Measurements from ENCODE around the gene ITGA2B. TPM values are rescaled to one million over a fixed set of nuclear protein-coding genes. Genes with fewer than 3 reads are reported as not detected.

The ITGA2B gene
- total and polyA plus RNA-seq, 4 donors = 0.22 to 23.8 (median 0.31) TPM

DNA sequence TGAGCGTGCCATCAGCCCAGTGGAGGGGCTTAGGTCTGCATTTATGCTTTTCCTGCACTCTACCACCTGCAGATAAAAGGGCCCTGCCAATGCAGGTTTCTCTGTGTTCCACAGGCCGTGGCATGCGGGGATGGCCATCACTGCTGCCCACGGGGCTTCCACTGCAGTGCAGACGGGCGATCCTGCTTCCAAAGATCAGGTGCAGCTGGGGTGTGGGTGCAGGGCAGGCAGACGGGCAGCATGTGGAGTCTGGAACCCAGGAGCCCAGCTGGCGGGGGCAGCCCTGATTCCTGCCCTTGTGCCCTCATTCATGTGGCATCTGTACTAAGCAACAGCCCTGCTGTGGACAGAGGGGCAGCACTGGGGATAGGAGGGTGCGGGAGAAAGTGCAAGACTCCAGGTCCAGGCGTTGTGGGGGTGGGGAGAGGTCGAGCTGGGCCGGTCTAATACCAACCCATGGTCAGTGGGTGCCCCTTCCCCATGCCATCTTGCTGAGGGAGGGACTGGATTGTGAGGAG lies 39.8 kb downstream of the ITGA2B start:
- WGBS = 92% methylated on average over 12 of the region's 12 CpGs
- peaks cover 4 to 32% (median 15%) of the 10 kb centered on the region in 4 donors for H3K36me3 ChIP-seq (ENCODE audit: control insufficient read depth in 4 of 4, insufficient read depth in 3 of 4, low read depth in 1 of 4, low read length in 3 of 4)

GRCh38 chr17:44348988-44349364 lies 40.5 kb downstream of the ITGA2B start:
- Histone ChIP-seq H3K9me3 (ENCODE audit: control insufficient read depth in 4 of 4, low read length in 3 of 4) (no peaks in the 10 kb centered on the region), H3K4me3 (ENCODE audit: low read depth in 1 of 3, low read length in 3 of 3) (no peak overlapping the region), H3K27ac (ENCODE audit: low read depth in 1 of 2, low read length in 2 of 2) (no peak overlapping the region), H3K4me1 (ENCODE audit: control insufficient read depth in 4 of 4, insufficient read depth in 4 of 4, low read length in 3 of 4) (peaks cover 0 to 26% (median 12%) of the 10 kb centered on the region in 4 donors), H3K9ac (ENCODE audit: low read depth in 1 of 2, low read length in 2 of 2) (no peak overlapping the region), H3K27me3 (ENCODE audit: control insufficient read depth in 4 of 4, insufficient read depth in 4 of 4, low read length in 3 of 4) (no peaks in the 10 kb centered on the region), H3K36me3 (ENCODE audit: control insufficient read depth in 4 of 4, insufficient read depth in 3 of 4, low read depth in 1 of 4, low read length in 3 of 4) (peaks cover 4 to 32% (median 15%) of the 10 kb centered on the region in 4 donors)
- no peak for DNase-seq (ENCODE audit: low spot score)
- 94% methylated on average over 6 of the region's 6 CpGs for WGBS
- TF ChIP-seq TAF1 (conservative IDR thresholded peaks at IDR 0.05) = no peak
- TF ChIP-seq, protein P1, sequence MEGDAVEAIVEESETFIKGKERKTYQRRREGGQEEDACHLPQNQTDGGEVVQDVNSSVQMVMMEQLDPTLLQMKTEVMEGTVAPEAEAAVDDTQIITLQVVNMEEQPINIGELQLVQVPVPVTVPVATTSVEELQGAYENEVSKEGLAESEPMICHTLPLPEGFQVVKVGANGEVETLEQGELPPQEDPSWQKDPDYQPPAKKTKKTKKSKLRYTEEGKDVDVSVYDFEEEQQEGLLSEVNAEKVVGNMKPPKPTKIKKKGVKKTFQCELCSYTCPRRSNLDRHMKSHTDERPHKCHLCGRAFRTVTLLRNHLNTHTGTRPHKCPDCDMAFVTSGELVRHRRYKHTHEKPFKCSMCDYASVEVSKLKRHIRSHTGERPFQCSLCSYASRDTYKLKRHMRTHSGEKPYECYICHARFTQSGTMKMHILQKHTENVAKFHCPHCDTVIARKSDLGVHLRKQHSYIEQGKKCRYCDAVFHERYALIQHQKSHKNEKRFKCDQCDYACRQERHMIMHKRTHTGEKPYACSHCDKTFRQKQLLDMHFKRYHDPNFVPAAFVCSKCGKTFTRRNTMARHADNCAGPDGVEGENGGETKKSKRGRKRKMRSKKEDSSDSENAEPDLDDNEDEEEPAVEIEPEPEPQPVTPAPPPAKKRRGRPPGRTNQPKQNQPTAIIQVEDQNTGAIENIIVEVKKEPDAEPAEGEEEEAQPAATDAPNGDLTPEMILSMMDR (IDR thresholded peaks at IDR 0.05; ENCODE audit: low read depth, low read length, missing input control) = no peak
- TF ChIP-seq GABPA (IDR thresholded peaks at IDR 0.05 in 1 of 2, conservative IDR thresholded peaks at IDR 0.05 in 1 of 2) = no peak
- TF ChIP-seq FOXA2 (IDR thresholded peaks at IDR 0.05) = no peak
- TF ChIP-seq, protein P2, sequence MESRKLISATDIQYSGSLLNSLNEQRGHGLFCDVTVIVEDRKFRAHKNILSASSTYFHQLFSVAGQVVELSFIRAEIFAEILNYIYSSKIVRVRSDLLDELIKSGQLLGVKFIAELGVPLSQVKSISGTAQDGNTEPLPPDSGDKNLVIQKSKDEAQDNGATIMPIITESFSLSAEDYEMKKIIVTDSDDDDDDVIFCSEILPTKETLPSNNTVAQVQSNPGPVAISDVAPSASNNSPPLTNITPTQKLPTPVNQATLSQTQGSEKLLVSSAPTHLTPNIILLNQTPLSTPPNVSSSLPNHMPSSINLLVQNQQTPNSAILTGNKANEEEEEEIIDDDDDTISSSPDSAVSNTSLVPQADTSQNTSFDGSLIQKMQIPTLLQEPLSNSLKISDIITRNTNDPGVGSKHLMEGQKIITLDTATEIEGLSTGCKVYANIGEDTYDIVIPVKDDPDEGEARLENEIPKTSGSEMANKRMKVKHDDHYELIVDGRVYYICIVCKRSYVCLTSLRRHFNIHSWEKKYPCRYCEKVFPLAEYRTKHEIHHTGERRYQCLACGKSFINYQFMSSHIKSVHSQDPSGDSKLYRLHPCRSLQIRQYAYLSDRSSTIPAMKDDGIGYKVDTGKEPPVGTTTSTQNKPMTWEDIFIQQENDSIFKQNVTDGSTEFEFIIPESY (IDR thresholded peaks at IDR 0.05) = no peak
- no peak for TF ChIP-seq ATF3 (IDR thresholded peaks at IDR 0.05)
- no peak for TF ChIP-seq RXRA (IDR thresholded peaks at IDR 0.05)
- no peak for TF ChIP-seq SP1 (IDR thresholded peaks at IDR 0.05)
- no peak for TF ChIP-seq NR2F2 (IDR thresholded peaks at IDR 0.05)
- no peak for TF ChIP-seq YY1 (IDR thresholded peaks at IDR 0.05)
- TF ChIP-seq JUND (IDR thresholded peaks at IDR 0.05) = no peak

More for the DNA sequence above, 39.8 kb downstream of the ITGA2B start:
- Histone ChIP-seq H3K27ac (ENCODE audit: low read depth in 1 of 2, low read length in 2 of 2) (no peak overlapping the region), H3K4me3 (ENCODE audit: low read depth in 1 of 3, low read length in 3 of 3) (no peak overlapping the region), H3K9me3 (ENCODE audit: control insufficient read depth in 4 of 4, low read length in 3 of 4) (no peaks in the 10 kb centered on the region), H3K27me3 (ENCODE audit: control insufficient read depth in 4 of 4, insufficient read depth in 4 of 4, low read length in 3 of 4) (no peaks in the 10 kb centered on the region), H3K4me1 (ENCODE audit: control insufficient read depth in 4 of 4, insufficient read depth in 4 of 4, low read length in 3 of 4) (peaks cover 0 to 21% (median 11%) of the 10 kb centered on the region in 4 donors), H3K9ac (ENCODE audit: low read depth in 1 of 2, low read length in 2 of 2) (no peak overlapping the region)
- no peak for DNase-seq (ENCODE audit: low spot score)
- TF ChIP-seq JUND (IDR thresholded peaks at IDR 0.05) (no peak), REST (IDR thresholded peaks at IDR 0.05) (no peak), HNF4G (IDR thresholded peaks at IDR 0.05) (no peak), RAD21 (IDR thresholded peaks at IDR 0.05) (no peak), NR2F2 (IDR thresholded peaks at IDR 0.05) (no peak), YY1 (IDR thresholded peaks at IDR 0.05) (no peak), EGR1 (IDR thresholded peaks at IDR 0.05; ENCODE audit: low read depth in 2 of 2) (no peak)
- TF ChIP-seq, protein P2 (IDR thresholded peaks at IDR 0.05) = no peak
